ENCODE results near the gene ABCD1. TPM values are rescaled to one million over a fixed set of nuclear protein-coding genes. Genes with fewer than 3 reads are reported as not detected.
A peak's percentile ranks its signal among the peaks of the same experiment; 100 is the strongest.

ABCD1 gene
- total and polyA plus RNA-seq, 9 of the 15 experiments (the other 6 are each of a cell fraction or from before 2014, with no cell fraction given), result 0.07 to 6.9 (median 2.2) TPM

- TF ChIP-seq HIVEP1 (CRISPR knock-in tag; IDR thresholded peaks at IDR 0.05) (no peak), ZNF140 (CRISPR knock-in tag; IDR thresholded peaks at IDR 0.05) (no peak), TBP (optimal IDR thresholded peaks at IDR 0.05; ENCODE audit: low read depth, low read length) (no peak), TAF15 (IDR thresholded peaks at IDR 0.05; ENCODE audit: low read depth, low read length) (no peak), ZNF263 (CRISPR knock-in tag; IDR thresholded peaks at IDR 0.05; ENCODE audit: borderline replicate concordance) (no peak; the same call in 1 of the 2 replicates), RFX1 (IDR thresholded peaks at IDR 0.05) (no peak), CBX8 (IDR thresholded peaks at IDR 0.05; ENCODE audit: borderline replicate concordance, extremely low read depth, low read depth, low read length, poor library complexity, severe bottlenecking) (no peak), CXXC5 (CRISPR knock-in tag; IDR thresholded peaks at IDR 0.05) (peak; percentile 11; the same call in 1 of the 2 replicates), NFYB (IDR thresholded peaks at IDR 0.05; ENCODE audit: extremely low read depth, insufficient read length) (no peak), ZNF146 (CRISPR knock-in tag; IDR thresholded peaks at IDR 0.05; ENCODE audit: unreplicated experiment) (no peak), ILF3 (IDR thresholded peaks at IDR 0.05; ENCODE audit: borderline replicate concordance) (no peak), SLC30A9 (CRISPR knock-in tag; IDR thresholded peaks at IDR 0.05) (no peak), BHLHE40 (IDR thresholded peaks at IDR 0.05; ENCODE audit: low read length) (0 out of 2 replicates have a peak, but pooled peaks have one; percentile 22), MTA1 (IDR thresholded peaks at IDR 0.05; ENCODE audit: borderline replicate concordance) (no peak), SMARCA5 (IDR thresholded peaks at IDR 0.05) (no peak), ZBTB2 (IDR thresholded peaks at IDR 0.05) (0 out of 2 replicates have a peak, but pooled peaks have one; percentile 35), WHSC1 (IDR thresholded peaks at IDR 0.05; ENCODE audit: low read length) (no peak), ZNF3 (CRISPR knock-in tag; IDR thresholded peaks at IDR 0.05) (no peak), PHF8 (IDR thresholded peaks at IDR 0.05; ENCODE audit: borderline replicate concordance, low read length) (peak; percentile 56; the same call in 1 of the 2 replicates), POLR3A (IDR thresholded peaks at IDR 0.05; ENCODE audit: borderline replicate concordance, extremely low read depth, insufficient read depth, insufficient read length) (no peak), ELF2 (CRISPR knock-in tag; IDR thresholded peaks at IDR 0.05) (0 out of 2 replicates have a peak, but pooled peaks have one; percentile 14), UBTF (IDR thresholded peaks at IDR 0.05; ENCODE audit: borderline replicate concordance in 1 of 2, low read depth in 2 of 2, low read length in 2 of 2) (no peak), SMAD4 (CRISPR knock-in tag; conservative IDR thresholded peaks at IDR 0.05) (no peak), GABPA (tag; conservative IDR thresholded peaks at IDR 0.05; ENCODE audit: low read depth) (no peak), KLF16 (IDR thresholded peaks at IDR 0.05) (no peak), PHF20 (IDR thresholded peaks at IDR 0.05; ENCODE audit: partially characterized antibody) (no peak), PML (IDR thresholded peaks at IDR 0.05; ENCODE audit: low read length) (no peak), CREBBP (IDR thresholded peaks at IDR 0.05; ENCODE audit: low read depth, low read length) (no peak)
Measured at GRCh38 chrX:153766098-153766817, 41.6 kb downstream of the ABCD1 start (continued).
